ENCODE results near the gene PDZD7.
A peak's percentile ranks its signal among the peaks of the same experiment; 100 is the strongest.

The PDZD7 gene

GRCh38 chr10:101060951-101061623 lies 30.2 kb upstream of the PDZD7 start:
- H3K27ac ChIP-seq = peak overlapping the region; percentile 99
- peak; percentile 42 for TF ChIP-seq ZFX (IDR thresholded peaks at IDR 0.05)
- TF ChIP-seq CTCF (conservative IDR thresholded peaks at IDR 0.05) = no peak

DNA sequence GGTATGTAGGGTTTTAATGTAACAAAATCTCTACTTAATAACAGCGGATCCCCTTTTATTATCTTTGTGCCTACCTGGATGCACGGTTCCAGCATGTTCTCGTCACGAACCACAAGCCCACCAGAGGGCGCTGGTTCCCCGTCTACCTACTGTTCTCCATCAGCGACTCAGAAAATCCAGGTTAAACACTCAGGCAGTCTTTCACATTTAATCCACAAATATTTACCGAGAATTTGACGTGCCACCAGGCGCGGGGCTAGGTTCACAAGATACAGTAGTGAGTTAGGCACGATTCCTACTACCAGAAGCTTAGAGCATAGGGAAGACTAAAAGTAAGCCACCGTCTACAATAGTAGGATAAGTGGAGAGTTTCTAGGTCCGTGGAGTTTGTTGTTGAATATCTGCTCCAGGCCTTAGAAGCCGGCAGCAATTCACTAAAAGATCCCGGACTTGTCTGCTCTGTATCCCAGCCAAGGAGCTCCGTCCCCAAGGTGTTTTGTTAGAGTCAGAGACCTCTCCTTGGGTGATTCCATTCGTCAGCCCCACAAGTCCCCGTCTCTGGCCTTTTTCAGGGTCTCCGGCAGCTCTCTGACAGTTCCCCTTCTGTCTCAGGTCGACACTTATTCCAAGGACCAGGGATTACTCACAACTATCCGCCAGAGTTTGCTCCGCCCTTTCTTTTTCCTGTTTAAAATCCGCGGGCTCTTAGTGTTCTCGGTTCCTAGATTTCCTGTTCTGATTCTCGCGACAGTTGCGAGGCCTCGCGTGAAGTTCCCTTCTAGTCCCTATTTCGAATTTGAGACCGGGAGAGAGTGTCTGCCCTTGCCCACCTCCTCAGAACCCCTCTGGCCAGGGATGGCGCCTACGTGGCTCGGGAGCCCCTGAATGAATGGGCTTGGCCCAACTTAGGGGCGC lies 29.4 kb upstream of the PDZD7 start:
- H3K27ac ChIP-seq = peak overlapping the region; percentile 99
- TF ChIP-seq ZFX (IDR thresholded peaks at IDR 0.05) = no peak
- TF ChIP-seq CTCF (conservative IDR thresholded peaks at IDR 0.05) = peak; percentile 86

GRCh38 chr10:101056365-101057151 lies 25.6 kb upstream of the PDZD7 start:
- TF ChIP-seq ZFX (IDR thresholded peaks at IDR 0.05) (no peak), CTCF (conservative IDR thresholded peaks at IDR 0.05) (no peak)
- H3K27ac ChIP-seq = no peak overlapping the region

GRCh38 chr10:101055411-101055810 lies 24.5 kb upstream of the PDZD7 start:
- no peak overlapping the region for H3K27ac ChIP-seq
- TF ChIP-seq CTCF (conservative IDR thresholded peaks at IDR 0.05) (peak; percentile 7; the same call in 1 of the 2 replicates), ZFX (IDR thresholded peaks at IDR 0.05) (no peak)

DNA sequence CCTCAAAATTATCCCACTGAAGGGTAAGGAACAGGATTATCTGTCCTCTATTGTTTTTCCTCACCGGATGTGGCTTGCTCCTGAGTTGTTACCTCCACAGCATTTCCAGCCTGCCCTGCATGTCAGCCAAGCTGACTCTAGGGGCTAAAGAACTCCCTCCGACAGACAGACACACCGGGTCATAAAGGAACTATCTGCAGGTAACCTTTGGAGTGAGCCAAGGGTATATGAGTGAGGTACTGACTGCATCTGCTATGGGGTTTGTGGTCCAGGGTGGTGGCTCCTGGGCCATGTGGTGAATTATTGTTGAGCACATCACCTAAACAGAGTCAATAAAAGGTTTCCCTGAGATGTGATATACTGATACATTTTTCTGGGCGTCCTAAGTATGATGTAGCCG lies 23.9 kb upstream of the PDZD7 start:
- TF ChIP-seq ZFX (IDR thresholded peaks at IDR 0.05) = no peak
- TF ChIP-seq CTCF (conservative IDR thresholded peaks at IDR 0.05) = no peak
- no peak overlapping the region for H3K27ac ChIP-seq

- TF ChIP-seq ZFX (IDR thresholded peaks at IDR 0.05) = no peak
- TF ChIP-seq CTCF (conservative IDR thresholded peaks at IDR 0.05) = no peak
- H3K27ac ChIP-seq = no peak overlapping the region
Measured at GRCh38 chr10:101054351-101054750, 23.4 kb upstream of the PDZD7 start.
